Endothelial cell (in vitro differentiated cells): ENCODE results near the gene BCAN. TPM values are rescaled to one million over a fixed set of nuclear protein-coding genes. Genes with fewer than 3 reads are reported as not detected.

Source experiments
- DNase-seq: peaks from one replicate; pipeline ENCODE4 v3.0.0; 2021; ENCODE audit warnings: low spot score
- H3K27ac Mint-ChIP-seq: one replicate; pipeline ENCODE4 v1.8.0; 2021; ENCODE audit warnings: mixed read lengths, inconsistent platforms; ENCODE audit not compliant: unreplicated experiment
- H3K27me3 Mint-ChIP-seq: one replicate; pipeline ENCODE4 v1.8.0; 2021; ENCODE audit warnings: mild to moderate bottlenecking, moderate library complexity, mixed read lengths, inconsistent platforms; ENCODE audit not compliant: unreplicated experiment
- H3K36me3 Mint-ChIP-seq: one replicate; pipeline ENCODE4 v1.8.0; 2021; ENCODE audit warnings: mild to moderate bottlenecking, low read depth, mixed read lengths, inconsistent platforms; ENCODE audit not compliant: unreplicated experiment
- H3K4me1 Mint-ChIP-seq: one replicate; pipeline ENCODE4 v1.8.0; 2021; ENCODE audit warnings: mild to moderate bottlenecking, mixed read lengths, inconsistent platforms; ENCODE audit not compliant: unreplicated experiment
- H3K4me3 Mint-ChIP-seq: one replicate; pipeline ENCODE4 v1.8.0; 2021; ENCODE audit warnings: mild to moderate bottlenecking, mixed read lengths, inconsistent platforms; ENCODE audit not compliant: unreplicated experiment
- H3K9me3 Mint-ChIP-seq: one replicate; pipeline ENCODE4 v1.8.0; 2021; ENCODE audit warnings: mixed read lengths, inconsistent platforms; ENCODE audit not compliant: unreplicated experiment
- CTCF ChIP-seq: fragments of 200-600 bp; sonication (generic); IDR thresholded peaks from one replicate; pipeline ENCODE4 v1.5.0; 2021; ENCODE audit warnings: antibody characterized with exemption; ENCODE audit not compliant: unreplicated experiment
- total RNA-seq: library from RNA; stranded (reverse); fragmentation: NEBNext Ultra II Directional; extraction: Animal tissue kit (Norgen Biotek cat#: 25700); gene quantifications from one replicate; pipeline ENCODE4 v1.2.1, GENCODE V29; 2021; ENCODE audit not compliant: unreplicated experiment

Gene BCAN
- total RNA-seq, 1 donor from 2014 or later: 0.46 TPM

- Mint-ChIP-seq H3K27ac (no peak overlapping the region), H3K4me3 (no peak overlapping the region), H3K27me3 (peaks cover 15% of the 10 kb centered on the region), H3K9me3 (no peaks in the 10 kb centered on the region), H3K36me3 (peaks cover 5% of the 10 kb centered on the region), H3K4me1 (peaks cover 6% of the 10 kb centered on the region)
- no peak for DNase-seq
- no peak for TF ChIP-seq CTCF
These were observed 2.3 kb upstream of the BCAN start for GRCh38 chr1:156639601-156640101.

GRCh38 chr1:156640842-156641706 is 843 bp upstream of the BCAN start:
- no peak for TF ChIP-seq CTCF
- H3K4me3 Mint-ChIP-seq: peak overlapping the region; percentile 59
- no peak for DNase-seq
- peaks cover 12% of the 10 kb centered on the region for H3K4me1 Mint-ChIP-seq
- H3K36me3 Mint-ChIP-seq: peaks cover 18% of the 10 kb centered on the region
- no peak overlapping the region for H3K27ac Mint-ChIP-seq
- peaks cover 5% of the 10 kb centered on the region for H3K9me3 Mint-ChIP-seq
- H3K27me3 Mint-ChIP-seq: peaks cover 22% of the 10 kb centered on the region

GRCh38 chr1:156642265-156643048 is 540 bp downstream of the BCAN start:
- peaks cover 12% of the 10 kb centered on the region for H3K4me1 Mint-ChIP-seq
- peaks cover 22% of the 10 kb centered on the region for H3K27me3 Mint-ChIP-seq
- peaks cover 5% of the 10 kb centered on the region for H3K9me3 Mint-ChIP-seq
- TF ChIP-seq CTCF: no peak
- peak overlapping the region; percentile 73 for H3K4me3 Mint-ChIP-seq
- no peak for DNase-seq
- H3K27ac Mint-ChIP-seq: peak overlapping the region; percentile 57
- H3K36me3 Mint-ChIP-seq: peaks cover 18% of the 10 kb centered on the region

GRCh38 chr1:156643049-156643777 is 1.3 kb downstream of the BCAN start:
- Mint-ChIP-seq H3K4me1 (peaks cover 12% of the 10 kb centered on the region), H3K27ac (peak overlapping the region; percentile 57), H3K4me3 (peak overlapping the region; percentile 29), H3K9me3 (peaks cover 5% of the 10 kb centered on the region), H3K36me3 (peaks cover 18% of the 10 kb centered on the region), H3K27me3 (peaks cover 22% of the 10 kb centered on the region)
- TF ChIP-seq CTCF: no peak
- DNase-seq: no peak
